WERI-Rb-1 (cell line): Measurements from ENCODE around the gene TMTC1.
"Not testable (repeated sequence)": the region's sequence is repeated elsewhere in the genome, so short reads cannot be mapped to it uniquely, and the experiment has no call there.

Experiments used
- DNase-seq: peaks from one replicate; pipeline ENCODE4 v3.0.0-alpha.2; 2020
- H3K27ac ChIP-seq: fragments of 250-450 bp; sonication (Bioruptor Pico); 2 replicates; pipeline ENCODE4 v1.5.1; 2020; ENCODE audit warnings: mild to moderate bottlenecking, moderate library complexity
- H3K27me3 ChIP-seq: fragments of 250-450 bp; sonication (Bioruptor Pico); 2 replicates; pipeline ENCODE4 v1.5.1; 2021; ENCODE audit warnings: mild to moderate bottlenecking, low read depth, moderate library complexity; ENCODE audit not compliant: insufficient read depth, severe bottlenecking
- H3K36me3 ChIP-seq: fragments of 250-450 bp; sonication (Bioruptor Pico); 2 replicates; pipeline ENCODE4 v1.5.1; 2020; ENCODE audit warnings: mild to moderate bottlenecking, moderate library complexity
- H3K4me3 ChIP-seq: 2 replicates; pipeline ENCODE4 v1.5.1; 2011; ENCODE audit warnings: low read depth, mild to moderate bottlenecking, control low read depth, low read length
- H3K9me3 ChIP-seq: fragments of 250-450 bp; sonication (Bioruptor Pico); 2 replicates; pipeline ENCODE4 v1.5.1; 2021; ENCODE audit warnings: mild to moderate bottlenecking, moderate library complexity; ENCODE audit not compliant: severe bottlenecking
- TF ChIP-seq, protein P1 (sequence below): IDR thresholded peaks from 2 replicates; pipeline ENCODE4 v1.5.1; 2011; ENCODE audit warnings: low read depth, mild to moderate bottlenecking, control low read depth, inconsistent platforms, low read length

The TMTC1 gene

DNA sequence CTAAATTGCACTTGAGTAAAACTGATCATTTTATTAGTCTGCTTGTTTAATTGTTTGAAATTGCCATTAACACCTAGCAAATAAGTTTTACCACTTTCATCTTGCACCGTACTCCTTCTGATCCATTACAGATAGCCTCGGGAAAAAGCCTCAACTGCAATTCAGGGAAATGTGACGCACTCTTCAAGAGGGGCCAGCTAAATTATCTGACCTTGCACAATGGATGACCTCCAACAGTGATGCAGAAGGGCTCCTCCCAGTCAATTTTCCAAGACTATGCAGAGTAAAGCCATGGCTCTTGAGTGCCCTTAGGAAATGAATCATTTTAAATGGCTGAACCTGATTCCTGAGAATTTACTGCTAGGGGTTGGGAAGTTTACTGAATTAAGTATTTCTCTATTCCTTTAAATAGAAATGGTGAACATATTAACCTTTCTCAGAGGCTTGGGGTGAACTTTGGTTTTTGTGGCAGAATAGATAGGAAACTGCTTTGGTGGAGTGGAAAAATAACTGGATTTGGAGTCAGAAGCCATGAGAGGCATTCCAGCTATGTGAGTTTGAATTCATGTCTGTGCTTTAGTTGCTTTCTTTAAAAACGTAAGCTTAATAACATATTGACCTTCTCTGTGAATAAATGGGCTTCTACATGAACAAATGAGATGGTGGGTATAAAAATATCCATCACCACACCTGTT, 221.5 kb downstream of the TMTC1 start:
- no peaks in the 10 kb centered on the region for H3K36me3 ChIP-seq
- no peak overlapping the region for H3K4me3 ChIP-seq
- no peak overlapping the region for H3K27ac ChIP-seq
- H3K27me3 ChIP-seq, result no peaks in the 10 kb centered on the region
- TF ChIP-seq, protein P1, sequence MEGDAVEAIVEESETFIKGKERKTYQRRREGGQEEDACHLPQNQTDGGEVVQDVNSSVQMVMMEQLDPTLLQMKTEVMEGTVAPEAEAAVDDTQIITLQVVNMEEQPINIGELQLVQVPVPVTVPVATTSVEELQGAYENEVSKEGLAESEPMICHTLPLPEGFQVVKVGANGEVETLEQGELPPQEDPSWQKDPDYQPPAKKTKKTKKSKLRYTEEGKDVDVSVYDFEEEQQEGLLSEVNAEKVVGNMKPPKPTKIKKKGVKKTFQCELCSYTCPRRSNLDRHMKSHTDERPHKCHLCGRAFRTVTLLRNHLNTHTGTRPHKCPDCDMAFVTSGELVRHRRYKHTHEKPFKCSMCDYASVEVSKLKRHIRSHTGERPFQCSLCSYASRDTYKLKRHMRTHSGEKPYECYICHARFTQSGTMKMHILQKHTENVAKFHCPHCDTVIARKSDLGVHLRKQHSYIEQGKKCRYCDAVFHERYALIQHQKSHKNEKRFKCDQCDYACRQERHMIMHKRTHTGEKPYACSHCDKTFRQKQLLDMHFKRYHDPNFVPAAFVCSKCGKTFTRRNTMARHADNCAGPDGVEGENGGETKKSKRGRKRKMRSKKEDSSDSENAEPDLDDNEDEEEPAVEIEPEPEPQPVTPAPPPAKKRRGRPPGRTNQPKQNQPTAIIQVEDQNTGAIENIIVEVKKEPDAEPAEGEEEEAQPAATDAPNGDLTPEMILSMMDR, result no peak
- H3K9me3 ChIP-seq, result no peaks in the 10 kb centered on the region
- no peak for DNase-seq

DNA sequence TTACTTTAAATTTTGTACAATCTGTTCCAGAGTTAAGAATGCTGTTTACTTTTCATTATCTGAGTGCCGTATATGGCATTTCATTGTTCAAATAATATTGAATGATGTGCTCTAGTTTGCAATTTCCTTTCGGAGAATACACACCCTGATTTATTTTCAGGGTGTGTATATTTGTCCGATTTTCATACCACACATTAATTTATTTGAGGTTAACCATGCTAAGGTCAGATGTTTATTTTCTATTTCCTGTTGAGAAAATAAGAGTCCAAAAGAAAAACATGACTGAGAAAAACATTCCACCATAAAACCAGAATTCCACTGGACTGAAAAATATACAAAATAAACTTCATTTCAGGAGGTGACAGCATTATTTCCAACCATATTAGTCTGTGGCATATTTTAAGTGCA, 222.1 kb downstream of the TMTC1 start:
- H3K27ac ChIP-seq, result no peak overlapping the region
- no peak for DNase-seq
- H3K27me3 ChIP-seq, result no peaks in the 10 kb centered on the region
- H3K36me3 ChIP-seq, result no peaks in the 10 kb centered on the region
- TF ChIP-seq, protein P1, result no peak
- H3K4me3 ChIP-seq, result no peak overlapping the region
- no peaks in the 10 kb centered on the region for H3K9me3 ChIP-seq

DNA sequence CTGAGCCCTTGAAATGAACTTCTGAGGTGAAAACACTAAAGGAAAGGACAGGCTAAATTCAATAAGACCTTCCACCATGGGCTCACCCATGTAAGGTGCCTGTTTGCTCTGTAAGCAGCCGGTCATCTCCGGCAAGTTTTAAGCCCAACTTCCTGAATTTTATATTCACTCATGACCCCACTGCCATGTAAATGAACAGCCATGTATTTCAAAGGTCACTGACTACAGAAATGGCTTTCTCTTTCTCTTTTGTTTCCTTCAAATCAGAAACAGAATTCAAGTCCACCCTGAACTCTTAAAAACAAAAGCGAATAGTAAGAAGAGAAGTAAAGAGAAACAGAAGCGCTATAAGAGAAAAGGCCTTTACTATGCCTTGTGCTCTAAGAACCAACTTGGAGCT, 224.5 kb downstream of the TMTC1 start:
- Histone ChIP-seq H3K9me3 (no peaks in the 10 kb centered on the region), H3K27me3 (no peaks in the 10 kb centered on the region), H3K4me3 (no peak overlapping the region), H3K27ac (no peak overlapping the region), H3K36me3 (no peaks in the 10 kb centered on the region)
- no peak for DNase-seq
- TF ChIP-seq, protein P1, result no peak

DNA sequence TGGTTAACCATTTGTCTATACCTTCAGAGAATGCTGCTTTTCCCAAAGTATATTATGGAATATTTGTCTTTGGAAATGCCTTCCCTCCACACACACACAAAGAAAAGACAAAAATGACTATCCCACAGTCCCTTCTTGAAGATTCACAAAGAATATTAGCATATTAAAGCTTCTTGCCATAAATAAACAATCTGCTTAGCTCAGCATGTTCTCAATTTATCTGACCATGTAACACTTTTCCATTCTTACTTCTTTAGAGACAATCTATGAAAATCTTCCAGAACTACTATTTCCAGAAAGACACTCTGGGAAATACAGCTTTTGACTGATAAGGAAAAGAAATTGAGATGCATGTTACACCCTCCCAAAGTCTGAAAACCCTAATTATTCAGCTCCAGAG, 227.4 kb downstream of the TMTC1 start:
- Histone ChIP-seq H3K27me3 (no peaks in the 10 kb centered on the region), H3K4me3 (no peak overlapping the region), H3K27ac (no peak overlapping the region), H3K9me3 (no peaks in the 10 kb centered on the region), H3K36me3 (no peaks in the 10 kb centered on the region)
- no peak for DNase-seq
- TF ChIP-seq, protein P1, result no peak

DNA sequence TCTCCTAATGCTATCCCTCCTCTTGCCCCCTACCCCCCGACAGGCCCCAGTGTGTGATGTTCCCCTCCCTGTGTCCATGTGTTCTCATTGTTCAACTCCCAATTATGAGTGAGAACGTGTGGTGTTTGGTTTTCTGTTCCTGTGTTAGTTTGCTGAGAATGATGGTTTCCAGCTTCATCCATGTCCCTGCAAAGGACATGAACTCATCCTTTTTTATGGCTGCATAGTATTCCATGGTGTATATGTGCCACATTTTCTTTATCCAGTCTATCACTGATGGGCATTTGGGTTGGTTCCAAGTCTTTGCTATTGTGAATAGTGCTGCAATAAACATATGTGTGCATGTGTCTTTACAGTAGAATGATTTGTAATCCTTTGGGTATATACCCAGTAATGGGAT, 228.3 kb downstream of the TMTC1 start:
- DNase-seq, H3K27ac ChIP-seq, H3K36me3 ChIP-seq, H3K9me3 ChIP-seq, H3K27me3 ChIP-seq, H3K4me3 ChIP-seq: not testable (repeated sequence)

DNA sequence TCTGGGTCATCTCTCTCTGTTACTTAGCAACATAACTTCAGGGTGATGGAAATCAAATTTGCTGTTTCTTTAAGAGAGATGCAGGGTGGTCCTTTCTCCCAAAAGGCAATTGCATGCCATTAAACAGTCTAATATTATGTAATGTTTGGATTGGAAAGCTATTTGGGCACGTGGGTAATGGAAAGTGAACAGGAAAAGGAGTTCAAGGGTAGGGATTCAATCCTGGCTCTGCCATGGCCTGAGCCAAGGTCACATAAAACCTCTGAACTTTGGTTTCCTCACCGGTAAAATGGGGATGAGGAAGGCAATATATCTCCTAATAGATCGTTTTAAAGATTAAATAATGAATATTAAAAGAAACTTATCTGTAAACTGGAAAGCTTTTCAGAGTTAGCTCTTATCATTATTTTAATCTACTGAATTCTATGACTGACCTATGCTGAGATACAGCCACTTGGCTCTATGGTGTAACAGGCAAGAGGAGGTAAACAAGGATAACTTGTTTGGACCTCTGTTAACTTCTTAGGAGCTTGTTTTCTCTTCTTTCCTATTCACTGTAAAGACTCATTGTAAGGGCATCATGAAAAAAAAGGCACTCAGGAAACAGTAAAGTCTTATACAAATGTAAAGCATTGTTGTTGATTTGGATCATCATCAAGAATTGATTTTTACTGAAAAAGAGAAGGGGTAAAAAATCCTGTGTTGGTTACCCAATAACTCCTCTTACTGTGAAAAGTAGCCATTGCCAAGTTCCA, 230.6 kb downstream of the TMTC1 start:
- Histone ChIP-seq H3K27me3 (no peaks in the 10 kb centered on the region), H3K4me3 (no peak overlapping the region), H3K9me3 (no peaks in the 10 kb centered on the region), H3K36me3 (no peaks in the 10 kb centered on the region), H3K27ac (no peak overlapping the region)
- no peak for DNase-seq
- TF ChIP-seq, protein P1, result no peak
